Measurements from ENCODE around the gene HLA-DMA. TPM values are rescaled to one million over a fixed set of nuclear protein-coding genes. Genes with fewer than 3 reads are reported as not detected.
"Not testable (repeated sequence)": the region's sequence is repeated elsewhere in the genome, so short reads cannot be mapped to it uniquely, and the experiment has no call there.

Gene HLA-DMA
- total RNA-seq, 1 donor = 9.0 TPM

DNA sequence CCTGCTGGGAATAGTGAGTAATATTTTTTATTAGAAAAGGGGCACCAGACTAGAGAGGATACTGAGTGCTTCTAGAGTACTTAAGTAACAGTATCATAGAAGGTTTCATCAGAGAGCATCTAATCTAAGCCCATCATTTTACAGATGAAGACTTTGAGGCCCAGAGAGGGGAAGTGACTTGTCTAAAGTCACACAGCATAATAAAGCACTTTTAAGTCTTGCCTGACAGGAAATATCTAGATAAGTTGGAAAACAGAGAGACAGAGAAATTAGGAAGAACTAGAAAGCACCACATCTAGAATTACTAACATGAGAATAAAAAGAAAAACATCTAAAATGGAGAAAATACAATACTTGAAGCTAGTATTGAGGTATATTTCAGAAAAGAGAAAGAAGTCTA lies 6.0 kb downstream of the HLA-DMA start:
- Histone ChIP-seq H3K27ac (ENCODE audit: low read depth, low read length) (no peak overlapping the region), H2AFZ (ENCODE audit: low read length) (no peak overlapping the region), H3K4me2 (ENCODE audit: insufficient read depth, low read length) (no peak overlapping the region), H4K20me1 (ENCODE audit: insufficient read depth, low read length) (no peaks in the 10 kb centered on the region), H3K79me2 (ENCODE audit: insufficient read depth, low read length) (no peaks in the 10 kb centered on the region), H3K4me1 (ENCODE audit: insufficient read depth, low read length) (no peaks in the 10 kb centered on the region), H3K9me3 (ENCODE audit: low read depth, low read length) (no peaks in the 10 kb centered on the region), H3K27me3 (ENCODE audit: insufficient read depth, low read length) (no peaks in the 10 kb centered on the region), H3K4me3 (ENCODE audit: insufficient read depth, low read length) (no peak overlapping the region), H3K36me3 (ENCODE audit: insufficient read depth, low read length) (no peaks in the 10 kb centered on the region)
- no peak for DNase-seq (ENCODE audit: insufficient read length, low spot score, missing footprints)
- TF ChIP-seq, protein P1, sequence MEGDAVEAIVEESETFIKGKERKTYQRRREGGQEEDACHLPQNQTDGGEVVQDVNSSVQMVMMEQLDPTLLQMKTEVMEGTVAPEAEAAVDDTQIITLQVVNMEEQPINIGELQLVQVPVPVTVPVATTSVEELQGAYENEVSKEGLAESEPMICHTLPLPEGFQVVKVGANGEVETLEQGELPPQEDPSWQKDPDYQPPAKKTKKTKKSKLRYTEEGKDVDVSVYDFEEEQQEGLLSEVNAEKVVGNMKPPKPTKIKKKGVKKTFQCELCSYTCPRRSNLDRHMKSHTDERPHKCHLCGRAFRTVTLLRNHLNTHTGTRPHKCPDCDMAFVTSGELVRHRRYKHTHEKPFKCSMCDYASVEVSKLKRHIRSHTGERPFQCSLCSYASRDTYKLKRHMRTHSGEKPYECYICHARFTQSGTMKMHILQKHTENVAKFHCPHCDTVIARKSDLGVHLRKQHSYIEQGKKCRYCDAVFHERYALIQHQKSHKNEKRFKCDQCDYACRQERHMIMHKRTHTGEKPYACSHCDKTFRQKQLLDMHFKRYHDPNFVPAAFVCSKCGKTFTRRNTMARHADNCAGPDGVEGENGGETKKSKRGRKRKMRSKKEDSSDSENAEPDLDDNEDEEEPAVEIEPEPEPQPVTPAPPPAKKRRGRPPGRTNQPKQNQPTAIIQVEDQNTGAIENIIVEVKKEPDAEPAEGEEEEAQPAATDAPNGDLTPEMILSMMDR (IDR thresholded peaks at IDR 0.05; ENCODE audit: extremely low read depth, low read depth, low read length) = no peak

- no peaks in the 10 kb centered on the region for H4K20me1 ChIP-seq (ENCODE audit: insufficient read depth, low read length)
- no peaks in the 10 kb centered on the region for H3K9me3 ChIP-seq (ENCODE audit: low read depth, low read length)
- no peaks in the 10 kb centered on the region for H3K27me3 ChIP-seq (ENCODE audit: insufficient read depth, low read length)
- TF ChIP-seq, protein P1 (IDR thresholded peaks at IDR 0.05; ENCODE audit: extremely low read depth, low read depth, low read length) = no peak
- no peak overlapping the region for H3K4me3 ChIP-seq (ENCODE audit: insufficient read depth, low read length)
- no peaks in the 10 kb centered on the region for H3K36me3 ChIP-seq (ENCODE audit: insufficient read depth, low read length)
- no peaks in the 10 kb centered on the region for H3K4me1 ChIP-seq (ENCODE audit: insufficient read depth, low read length)
- no peak overlapping the region for H2AFZ ChIP-seq (ENCODE audit: low read length)
- no peak for DNase-seq (ENCODE audit: insufficient read length, low spot score, missing footprints)
- H3K79me2 ChIP-seq (ENCODE audit: insufficient read depth, low read length) = no peaks in the 10 kb centered on the region
- no peak overlapping the region for H3K27ac ChIP-seq (ENCODE audit: low read depth, low read length)
- H3K4me2 ChIP-seq (ENCODE audit: insufficient read depth, low read length) = no peak overlapping the region
These were observed 6.9 kb downstream of the HLA-DMA start for GRCh38 chr6:32945953-32946352.

DNA sequence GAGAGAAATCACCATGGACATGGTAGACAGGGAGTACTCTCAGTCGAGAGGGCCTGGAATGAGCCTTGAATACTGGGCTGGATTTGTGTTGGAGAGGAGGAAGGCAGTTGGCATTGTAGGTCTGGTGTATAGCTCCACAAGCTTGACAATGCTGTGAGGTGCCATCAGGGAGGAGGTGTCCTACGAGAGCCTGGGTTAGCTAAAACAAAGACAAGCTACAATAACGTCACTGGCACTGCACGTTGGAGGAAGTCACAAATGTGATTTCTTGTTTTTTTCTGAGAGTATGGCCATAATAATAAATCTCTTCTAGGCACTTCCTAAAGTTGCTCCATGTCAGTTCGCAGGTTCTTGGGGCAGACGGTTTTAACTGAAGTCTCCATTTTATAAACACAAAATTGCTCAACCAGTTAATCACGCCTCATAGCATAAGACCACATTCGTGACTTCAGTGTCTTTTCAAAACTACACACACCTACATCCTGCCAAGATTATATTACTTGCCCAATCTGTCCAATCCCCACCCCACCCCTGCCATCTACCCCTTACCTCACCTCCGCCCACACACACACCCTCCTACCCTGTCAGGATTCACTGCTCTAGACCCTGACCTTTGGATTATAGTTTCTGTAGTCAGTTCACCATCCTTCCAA lies 7.7 kb downstream of the HLA-DMA start:
- TF ChIP-seq, protein P1 (IDR thresholded peaks at IDR 0.05; ENCODE audit: extremely low read depth, low read depth, low read length) = no peak
- no peak overlapping the region for H3K4me2 ChIP-seq (ENCODE audit: insufficient read depth, low read length)
- H3K36me3 ChIP-seq (ENCODE audit: insufficient read depth, low read length) = no peaks in the 10 kb centered on the region
- H3K4me1 ChIP-seq (ENCODE audit: insufficient read depth, low read length) = no peaks in the 10 kb centered on the region
- H4K20me1 ChIP-seq (ENCODE audit: insufficient read depth, low read length) = no peaks in the 10 kb centered on the region
- H3K9me3 ChIP-seq (ENCODE audit: low read depth, low read length) = no peaks in the 10 kb centered on the region
- H3K27ac ChIP-seq (ENCODE audit: low read depth, low read length) = no peak overlapping the region
- no peaks in the 10 kb centered on the region for H3K79me2 ChIP-seq (ENCODE audit: insufficient read depth, low read length)
- no peak for DNase-seq (ENCODE audit: insufficient read length, low spot score, missing footprints)
- H3K27me3 ChIP-seq (ENCODE audit: insufficient read depth, low read length) = peaks cover 2% of the 10 kb centered on the region
- no peak overlapping the region for H2AFZ ChIP-seq (ENCODE audit: low read length)
- H3K4me3 ChIP-seq (ENCODE audit: insufficient read depth, low read length) = no peak overlapping the region

- no peaks in the 10 kb centered on the region for H3K79me2 ChIP-seq (ENCODE audit: insufficient read depth, low read length)
- no peak overlapping the region for H2AFZ ChIP-seq (ENCODE audit: low read length)
- H3K4me1 ChIP-seq (ENCODE audit: insufficient read depth, low read length) = no peaks in the 10 kb centered on the region
- H3K4me3 ChIP-seq (ENCODE audit: insufficient read depth, low read length) = no peak overlapping the region
- peaks cover 14% of the 10 kb centered on the region for H3K27me3 ChIP-seq (ENCODE audit: insufficient read depth, low read length)
- H3K4me2 ChIP-seq (ENCODE audit: insufficient read depth, low read length) = no peak overlapping the region
- no peak overlapping the region for H3K27ac ChIP-seq (ENCODE audit: low read depth, low read length)
- no peaks in the 10 kb centered on the region for H4K20me1 ChIP-seq (ENCODE audit: insufficient read depth, low read length)
- H3K36me3 ChIP-seq (ENCODE audit: insufficient read depth, low read length) = no peaks in the 10 kb centered on the region
- no peak for DNase-seq (ENCODE audit: insufficient read length, low spot score, missing footprints)
- TF ChIP-seq, protein P1 (IDR thresholded peaks at IDR 0.05; ENCODE audit: extremely low read depth, low read depth, low read length) = no peak
- no peaks in the 10 kb centered on the region for H3K9me3 ChIP-seq (ENCODE audit: low read depth, low read length)
These were observed 8.8 kb downstream of the HLA-DMA start for GRCh38 chr6:32943864-32944649.

- H3K27ac ChIP-seq (ENCODE audit: low read depth, low read length); H3K79me2 ChIP-seq (ENCODE audit: insufficient read depth, low read length); H3K4me3 ChIP-seq (ENCODE audit: insufficient read depth, low read length); H3K36me3 ChIP-seq (ENCODE audit: insufficient read depth, low read length); H3K4me1 ChIP-seq (ENCODE audit: insufficient read depth, low read length); H3K9me3 ChIP-seq (ENCODE audit: low read depth, low read length); H2AFZ ChIP-seq (ENCODE audit: low read length); H3K4me2 ChIP-seq (ENCODE audit: insufficient read depth, low read length); H4K20me1 ChIP-seq (ENCODE audit: insufficient read depth, low read length); DNase-seq (ENCODE audit: insufficient read length, low spot score, missing footprints): not testable (repeated sequence)
- H3K27me3 ChIP-seq (ENCODE audit: insufficient read depth, low read length) = peaks cover 19% of the 10 kb centered on the region
These were observed 10.3 kb downstream of the HLA-DMA start for GRCh38 chr6:32942555-32943123.

Measured in osteoblast (primary cell).